Dermis microvascular lymphatic vessel endothelial cell (primary cell): ENCODE measurements around the gene NCOA3. TPM values are rescaled to one million over a fixed set of nuclear protein-coding genes. Genes with fewer than 3 reads are reported as not detected.
"Not testable (repeated sequence)": the region's sequence is repeated elsewhere in the genome, so short reads cannot be mapped to it uniquely, and the experiment has no call there.

Source experiments
- DNase-seq, 2 donors: peaks; one replicate each; pipeline versions ENCODE4 v3.0.0 to v3.0.0-alpha.2; 2010; ENCODE audit warnings: low read depth in 2 of 2
- total RNA-seq: library from RNA; depleted of rRNA; stranded (reverse); fragments of >200 nt; gene quantifications from 2 replicates; pipeline ENCODE4 v1.2.1, GENCODE V29; 2014

The NCOA3 gene
- total RNA-seq, 1 donor from 2014 or later = 22.5 TPM

- no peak for DNase-seq
These were observed 1.1 kb upstream of the NCOA3 start for GRCh38 chr20:47500554-47500953.

DNA sequence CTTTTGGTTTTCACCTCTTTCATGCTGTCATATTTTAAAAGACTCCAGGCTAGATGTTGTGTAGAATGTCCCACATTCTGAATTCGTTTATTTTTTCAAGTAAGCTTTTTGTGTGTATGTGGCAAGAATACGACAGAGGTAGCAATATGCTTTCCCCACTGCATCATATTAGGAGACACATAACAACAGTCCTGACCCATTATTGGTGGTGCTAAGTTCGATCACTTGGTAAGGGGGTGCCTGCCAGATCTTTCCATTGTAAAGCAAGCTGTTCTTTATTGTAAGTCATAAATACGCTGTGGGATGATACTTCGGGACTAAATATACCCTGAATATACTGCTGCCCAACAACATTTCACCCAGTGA, 588 bp upstream of the NCOA3 start:
- DNase-seq = no peak

GRCh38 chr20:47502271-47503239, 868 bp downstream of the NCOA3 start:
- peak in 1 of 2 donors; percentile 33 for DNase-seq

- no peak for DNase-seq
These were observed 2.0 kb downstream of the NCOA3 start for GRCh38 chr20:47503685-47504084.

GRCh38 chr20:47506335-47506734, 4.6 kb downstream of the NCOA3 start:
- no peak for DNase-seq

DNA sequence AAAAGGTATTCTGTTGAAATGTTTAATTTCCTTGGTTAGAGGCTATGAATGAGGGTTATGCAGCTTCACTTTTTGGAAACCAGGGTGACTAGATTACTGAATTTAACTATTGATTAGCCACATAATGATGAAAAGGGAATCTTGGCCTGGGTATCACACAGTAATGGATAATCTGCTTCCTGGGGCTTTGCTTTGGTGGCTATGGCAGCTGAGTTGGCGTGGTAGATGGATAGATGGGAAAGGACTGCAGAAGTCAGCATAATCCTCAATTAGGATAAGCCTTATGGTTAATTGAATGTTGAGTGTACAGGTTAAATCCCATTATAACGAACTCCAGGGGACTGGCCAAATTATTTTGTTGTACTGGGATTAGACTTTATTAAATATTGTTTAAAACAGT, 5.2 kb downstream of the NCOA3 start:
- DNase-seq = no peak

- not testable (repeated sequence) for DNase-seq
These were observed 5.7 kb downstream of the NCOA3 start for GRCh38 chr20:47507275-47507981.

GRCh38 chr20:47508278-47508677, 6.6 kb downstream of the NCOA3 start:
- peak in 1 of 2 donors; percentile 15 for DNase-seq

DNA sequence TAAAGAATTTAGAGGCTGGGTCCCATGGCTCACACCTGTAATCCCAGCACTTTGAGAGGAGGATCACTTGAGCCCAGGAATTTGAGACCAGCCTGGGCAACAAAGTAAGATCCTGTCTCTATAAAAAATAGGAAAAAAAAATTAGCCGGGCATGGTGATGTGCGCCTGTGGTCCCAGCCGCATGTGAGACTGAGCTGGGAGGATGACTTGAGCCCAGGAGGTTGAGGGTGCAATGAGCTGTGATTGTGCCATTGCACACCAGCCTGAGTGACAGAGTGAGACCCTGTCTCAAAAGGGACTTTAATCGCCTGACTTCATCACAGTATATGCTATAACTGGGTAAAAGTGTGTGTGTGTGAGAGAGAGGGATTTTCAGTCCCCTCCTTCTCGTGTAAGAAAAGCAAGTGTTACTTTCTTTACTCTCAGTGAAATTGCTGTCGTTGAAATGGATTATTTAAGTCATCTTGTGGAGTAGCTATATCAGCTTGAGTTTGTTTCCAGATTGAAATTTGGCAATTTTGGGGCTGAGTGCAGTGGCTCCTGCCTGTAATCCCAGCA, 7.5 kb downstream of the NCOA3 start:
- DNase-seq = no peak

- DNase-seq = no peak
These were observed 8.0 kb downstream of the NCOA3 start for GRCh38 chr20:47509685-47510084.

- DNase-seq = no peak
These were observed 14.2 kb downstream of the NCOA3 start for GRCh38 chr20:47515843-47516242.

DNA sequence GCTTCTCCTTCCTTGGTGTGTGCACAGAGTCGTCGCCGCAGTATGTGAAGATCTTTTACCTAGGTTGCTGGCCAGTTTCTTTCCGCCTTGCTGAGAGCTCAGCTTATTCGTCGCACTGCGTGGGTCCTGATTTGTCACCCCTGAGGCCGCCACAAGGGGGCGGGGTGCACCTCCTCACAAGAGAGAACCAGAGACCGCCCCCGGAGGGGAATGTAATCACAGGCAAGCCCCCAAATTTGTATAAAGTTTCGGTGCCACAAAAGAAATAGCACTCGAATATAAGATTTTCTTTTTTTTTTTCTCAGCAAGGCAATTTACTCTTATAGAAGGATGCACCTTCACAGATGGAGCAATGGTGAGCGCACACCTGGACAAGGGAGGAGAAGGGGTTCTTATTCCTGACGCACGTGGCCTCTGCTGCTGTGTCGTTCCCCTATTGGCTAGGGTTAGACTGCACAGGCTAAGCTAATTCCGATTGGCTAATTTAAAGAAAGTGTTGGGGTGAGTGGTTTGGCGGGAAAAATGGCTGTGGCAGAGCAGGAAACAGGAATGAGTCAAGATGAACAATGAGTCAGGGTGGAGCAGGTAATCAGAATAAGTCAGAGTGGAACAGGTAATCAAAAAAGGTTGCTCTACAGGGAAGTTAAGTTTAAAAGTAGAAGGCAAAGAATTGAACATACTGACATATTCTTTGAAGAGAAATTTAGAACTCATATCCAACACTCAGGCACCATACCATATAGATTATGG, 19.5 kb downstream of the NCOA3 start:
- no peak for DNase-seq

- peak in 1 of 2 donors; percentile 46 for DNase-seq
These were observed 22.5 kb downstream of the NCOA3 start for GRCh38 chr20:47524015-47524784.

- DNase-seq = no peak
These were observed 25.5 kb downstream of the NCOA3 start for GRCh38 chr20:47527004-47527800.

DNA sequence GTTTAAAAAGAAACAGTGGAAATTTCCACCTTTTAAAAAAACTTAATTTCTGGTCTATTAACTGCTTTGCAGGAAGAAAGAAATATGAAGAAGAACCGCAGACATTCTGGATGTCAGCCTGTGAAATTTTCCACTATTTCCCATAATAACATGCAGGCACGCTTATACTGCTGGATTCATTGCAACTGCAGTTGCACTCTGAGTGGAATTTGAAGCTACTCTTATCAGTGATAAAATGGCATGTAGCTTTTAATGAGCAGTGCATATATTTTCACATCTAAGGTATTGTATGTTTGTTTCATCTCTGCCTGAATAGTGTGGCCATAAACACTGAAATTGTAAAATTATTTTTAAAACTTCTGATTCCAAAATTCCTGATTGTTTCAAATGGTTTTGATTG, 28.2 kb downstream of the NCOA3 start:
- no peak for DNase-seq

- DNase-seq = no peak
These were observed 29.8 kb downstream of the NCOA3 start for GRCh38 chr20:47531458-47531857.

GRCh38 chr20:47532002-47532401, 30.3 kb downstream of the NCOA3 start:
- DNase-seq = no peak

- no peak for DNase-seq
These were observed 31.9 kb downstream of the NCOA3 start for GRCh38 chr20:47533518-47534062.

DNA sequence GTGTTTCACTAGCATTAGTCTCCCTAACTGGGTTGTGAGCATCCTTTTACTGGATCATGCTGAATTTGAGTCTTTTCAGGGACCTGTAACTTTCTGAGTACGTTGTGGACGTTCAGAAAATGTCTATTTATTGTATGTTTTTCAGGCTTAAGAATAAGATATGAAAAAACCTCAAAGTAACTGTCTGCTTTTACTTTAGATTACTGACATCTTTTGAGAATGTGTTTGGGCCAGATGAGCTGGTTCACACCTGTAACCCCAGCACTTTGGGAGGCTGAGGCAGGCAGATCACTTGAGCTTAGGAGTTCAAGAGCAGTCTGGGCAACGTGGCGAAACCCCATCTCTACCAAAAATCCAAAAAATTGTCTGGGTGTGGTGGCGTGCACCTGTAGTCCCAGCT, 32.7 kb downstream of the NCOA3 start:
- no peak for DNase-seq

- no peak for DNase-seq
These were observed 33.4 kb downstream of the NCOA3 start for GRCh38 chr20:47535088-47535487.
